Astrocyte (in vitro differentiated cells and primary cell): Measurements from ENCODE around the gene KRTAP9-1. TPM values are rescaled to one million over a fixed set of nuclear protein-coding genes. Genes with fewer than 3 reads are reported as not detected.
"Not testable (repeated sequence)": the region's sequence is repeated elsewhere in the genome, so short reads cannot be mapped to it uniquely, and the experiment has no call there.

Experiments
- DNase-seq: peaks from one replicate; pipeline ENCODE4 v3.0.0-alpha.2; 2010; ENCODE audit warnings: low read depth
- FAIRE-seq: peaks from 2 replicates; lab custom pipeline; 2011; peaks lifted over from hg19 to GRCh38; lab: Jason Lieb, UNC
- H2AFZ ChIP-seq: 2 replicates; pipeline ENCODE4 v1.6.0; 2012; ENCODE audit warnings: low read depth, low read length, inconsistent platforms
- H3K27ac ChIP-seq: 2 replicates; pipeline ENCODE4 v1.5.1; 2011; ENCODE audit warnings: low read depth, low read length, inconsistent platforms
- H3K27me3 ChIP-seq: 2 replicates; pipeline ENCODE4 v1.6.0; 2011; ENCODE audit warnings: low read length, inconsistent platforms; ENCODE audit not compliant: insufficient read depth
- H3K36me3 ChIP-seq: 2 replicates; pipeline ENCODE4 v1.5.1; 2011; ENCODE audit warnings: low read length, inconsistent platforms; ENCODE audit not compliant: insufficient read depth
- H3K4me1 ChIP-seq: 2 replicates; pipeline ENCODE4 v1.5.1; 2011; ENCODE audit warnings: low read length, inconsistent platforms; ENCODE audit not compliant: insufficient read depth
- H3K4me2 ChIP-seq: 2 replicates; pipeline ENCODE4 v1.6.0; 2012; ENCODE audit warnings: low read length, inconsistent platforms
- H3K4me3 ChIP-seq: 2 replicates; pipeline ENCODE4 v1.5.1; 2011; ENCODE audit warnings: low read depth, mild to moderate bottlenecking, low read length, inconsistent platforms; ENCODE audit not compliant: insufficient read depth
- H3K79me2 ChIP-seq: 2 replicates; pipeline ENCODE4 v1.6.0; 2012; ENCODE audit warnings: mild to moderate bottlenecking, low read length, inconsistent platforms; ENCODE audit not compliant: insufficient read depth
- H3K9ac ChIP-seq: 2 replicates; pipeline ENCODE4 v1.6.0; 2012; ENCODE audit warnings: mild to moderate bottlenecking, low read length, inconsistent platforms
- H3K9me3 ChIP-seq: 2 replicates; pipeline ENCODE4 v1.5.1; 2012; ENCODE audit warnings: low read depth, mild to moderate bottlenecking, low read length, inconsistent platforms; ENCODE audit not compliant: insufficient read depth
- H4K20me1 ChIP-seq: 2 replicates; pipeline ENCODE4 v1.6.0; 2012; ENCODE audit warnings: low read length, inconsistent platforms; ENCODE audit not compliant: insufficient read depth
- H3K27ac Mint-ChIP-seq: one replicate; pipeline ENCODE4 v1.8.0; 2021; ENCODE audit warnings: mild to moderate bottlenecking, mixed read lengths; ENCODE audit not compliant: unreplicated experiment
- H3K27me3 Mint-ChIP-seq: one replicate; pipeline ENCODE4 v1.8.0; 2021; ENCODE audit warnings: low read depth, mixed read lengths; ENCODE audit not compliant: unreplicated experiment
- H3K36me3 Mint-ChIP-seq: one replicate; pipeline ENCODE4 v1.8.0; 2021; ENCODE audit warnings: low read depth, mixed read lengths; ENCODE audit not compliant: unreplicated experiment
- H3K4me1 Mint-ChIP-seq: one replicate; pipeline ENCODE4 v1.8.0; 2021; ENCODE audit warnings: low read depth, mixed read lengths; ENCODE audit not compliant: unreplicated experiment
- H3K4me3 Mint-ChIP-seq: one replicate; pipeline ENCODE4 v1.8.0; 2021; ENCODE audit warnings: mild to moderate bottlenecking, moderate library complexity, mixed read lengths; ENCODE audit not compliant: unreplicated experiment
- H3K9me3 Mint-ChIP-seq: one replicate; pipeline ENCODE4 v1.8.0; 2021; ENCODE audit warnings: mild to moderate bottlenecking, mixed read lengths; ENCODE audit not compliant: unreplicated experiment
- CTCF ChIP-seq: IDR thresholded peaks from 2 replicates; pipeline ENCODE4 v1.5.1; 2011; ENCODE audit warnings: low read depth, mild to moderate bottlenecking, inconsistent platforms, low read length, moderate library complexity; ENCODE audit not compliant: insufficient read depth
- EZH2 ChIP-seq: IDR thresholded peaks from 2 replicates; pipeline ENCODE4 v1.6.1; 2012; ENCODE audit warnings: mild to moderate bottlenecking, low read length, inconsistent platforms; ENCODE audit not compliant: insufficient read depth
- total RNA-seq: library from RNA; stranded (reverse); gene quantifications from 2 replicates; pipeline ENCODE4 v1.2.1, GENCODE V29; 2021

Gene KRTAP9-1
- total RNA-seq, 1 donor from 2014 or later, result not detected

- no peak for DNase-seq
These were observed 36.4 kb downstream of the KRTAP9-1 start for GRCh38 chr17:41226051-41226450.

DNA sequence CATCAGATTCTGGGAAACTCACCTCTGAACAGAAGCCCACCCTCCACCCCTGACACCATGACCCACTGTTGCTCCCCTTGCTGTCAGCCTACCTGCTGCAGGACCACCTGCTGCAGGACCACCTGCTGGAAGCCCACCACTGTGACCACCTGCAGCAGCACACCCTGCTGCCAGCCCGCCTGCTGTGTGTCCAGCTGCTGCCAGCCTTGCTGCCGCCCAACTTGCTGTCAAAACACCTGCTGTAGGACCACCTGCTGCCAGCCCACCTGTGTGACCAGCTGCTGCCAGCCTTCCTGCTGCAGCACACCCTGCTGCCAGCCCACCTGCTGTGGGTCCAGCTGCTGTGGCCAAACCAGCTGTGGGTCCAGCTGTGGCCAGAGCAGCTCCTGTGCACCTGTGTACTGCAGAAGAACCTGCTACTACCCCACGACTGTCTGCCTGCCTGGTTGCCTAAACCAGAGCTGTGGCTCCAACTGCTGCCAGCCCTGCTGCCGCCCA lies 37.0 kb downstream of the KRTAP9-1 start, which contains the start of gene KRTAP9-2:
TSS of gene KRTAP9-2 (plus strand) at position 51 of the 498 bp plus-strand sequence. CDS start at position 58, 7 bp downstream.
- not testable (repeated sequence) for H3K9me3 Mint-ChIP-seq

More at GRCh38 chr17:41226051-41226450, 36.4 kb downstream of the KRTAP9-1 start:
- no peak overlapping the region for H3K4me3 Mint-ChIP-seq
- Histone ChIP-seq H3K4me3 (no peak overlapping the region), H2AFZ (no peak overlapping the region), H3K79me2 (no peaks in the 10 kb centered on the region), H3K9me3 (no peaks in the 10 kb centered on the region), H3K27ac (no peak overlapping the region), H4K20me1 (no peaks in the 10 kb centered on the region), H3K4me1 (no peaks in the 10 kb centered on the region), H3K36me3 (no peaks in the 10 kb centered on the region), H3K9ac (no peak overlapping the region), H3K27me3 (no peaks in the 10 kb centered on the region), H3K4me2 (no peak overlapping the region)
- TF ChIP-seq CTCF, result no peak
- no peak for TF ChIP-seq EZH2
- no peaks in the 10 kb centered on the region for H3K36me3 Mint-ChIP-seq
- peak; percentile 54 for FAIRE-seq
- no peak overlapping the region for H3K27ac Mint-ChIP-seq
- no peaks in the 10 kb centered on the region for H3K4me1 Mint-ChIP-seq
- H3K27me3 Mint-ChIP-seq, result peaks cover 10% of the 10 kb centered on the region
- no peaks in the 10 kb centered on the region for H3K9me3 Mint-ChIP-seq

GRCh38 chr17:41230094-41230493 lies 40.4 kb downstream of the KRTAP9-1 start:
- Histone ChIP-seq H3K27ac (no peak overlapping the region), H3K79me2 (no peaks in the 10 kb centered on the region), H3K9ac (no peak overlapping the region), H4K20me1 (no peaks in the 10 kb centered on the region), H3K27me3 (peaks cover 4% of the 10 kb centered on the region), H3K4me2 (no peak overlapping the region), H3K4me1 (no peaks in the 10 kb centered on the region), H2AFZ (no peak overlapping the region), H3K4me3 (no peak overlapping the region), H3K36me3 (no peaks in the 10 kb centered on the region), H3K9me3 (no peaks in the 10 kb centered on the region)
- Mint-ChIP-seq H3K4me3 (no peak overlapping the region), H3K27me3 (peaks cover 24% of the 10 kb centered on the region), H3K27ac (no peak overlapping the region), H3K36me3 (no peaks in the 10 kb centered on the region), H3K9me3 (peaks cover 2% of the 10 kb centered on the region), H3K4me1 (no peaks in the 10 kb centered on the region)
- DNase-seq (no peak), FAIRE-seq (no peak)
- TF ChIP-seq CTCF (no peak), EZH2 (no peak)

More for the DNA sequence above, 37.0 kb downstream of the KRTAP9-1 start, which contains the start of gene KRTAP9-2:
- not testable (repeated sequence) for H3K36me3 ChIP-seq, H3K27ac ChIP-seq, H4K20me1 ChIP-seq, H3K4me3 ChIP-seq, H3K4me1 ChIP-seq, H3K27me3 ChIP-seq, H3K79me2 ChIP-seq, FAIRE-seq, H3K27ac Mint-ChIP-seq, H3K9ac ChIP-seq, DNase-seq, H3K4me3 Mint-ChIP-seq, H3K36me3 Mint-ChIP-seq, H3K4me2 ChIP-seq, H3K9me3 ChIP-seq, H3K4me1 Mint-ChIP-seq, H2AFZ ChIP-seq
- H3K27me3 Mint-ChIP-seq, result peaks cover 10% of the 10 kb centered on the region
